ENCODE data around the gene ATRAID.

- TF ChIP-seq CTCF (IDR thresholded peaks at IDR 0.05) (no peak), POLR2A (IDR thresholded peaks at IDR 0.05) (no peak)
Observed at GRCh38 chr2:27171351-27171848, 40.4 kb upstream of the ATRAID start.

Data from ovary (tissue), 3 donors.